HepG2 (cell line): ENCODE data around the gene COMMD4. TPM values are rescaled to one million over a fixed set of nuclear protein-coding genes. Genes with fewer than 3 reads are reported as not detected.
A peak's percentile ranks its signal among the peaks of the same experiment; 100 is the strongest.

ENCODE experiments used
- ATF2 ChIP-seq: sonication (generic); formaldehyde crosslinking; IDR thresholded peaks from 2 replicates; pipeline ENCODE4 v1.4.0; 2020; ENCODE audit warnings: missing genetic modification reagents
- EZH2 ChIP-seq: conservative IDR thresholded peaks from 2 replicates; pipeline ENCODE4 v1.6.1; 2012; ENCODE audit warnings: mild to moderate bottlenecking, low read depth, low read length, moderate library complexity
- FOXA3 ChIP-seq: IDR thresholded peaks from 2 replicates; pipeline ENCODE4 v1.6.1; 2016; ENCODE audit warnings: missing genetic modification reagents, missing compliant biosample characterization
- GTF3A ChIP-seq: sonication (generic); formaldehyde crosslinking; conservative IDR thresholded peaks from 2 replicates; pipeline ENCODE4 v1.4.0; 2020; ENCODE audit warnings: mild to moderate bottlenecking, missing genetic modification reagents
- MIER2 ChIP-seq: IDR thresholded peaks from 2 replicates; pipeline ENCODE4 v1.6.1; 2016; ENCODE audit warnings: missing biosample characterization, missing genetic modification reagents
- MNT ChIP-seq: fragments of 450-650 bp; IDR thresholded peaks from 2 replicates; pipeline ENCODE4 v1.6.1; 2016
- PAX8 ChIP-seq: sonication (generic); formaldehyde crosslinking; IDR thresholded peaks from 2 replicates; pipeline ENCODE4 v1.8.0; 2022; ENCODE audit warnings: mild to moderate bottlenecking, missing genetic modification reagents, borderline replicate concordance
- PRDM4 ChIP-seq: sonication (generic); formaldehyde crosslinking; IDR thresholded peaks from 2 replicates; pipeline ENCODE4 v1.9.0; 2021; ENCODE audit warnings: missing genetic modification reagents, borderline replicate concordance
- RARA ChIP-seq: IDR thresholded peaks from 2 replicates; pipeline ENCODE4 v1.6.1; 2016; ENCODE audit warnings: missing genetic modification reagents, missing compliant biosample characterization
- SP1 ChIP-seq, 2 experiments: fragments of 450-650 bp in 1 of 2; sonication (generic) in 1 of 2; formaldehyde crosslinking in 1 of 2; IDR thresholded peaks; 2 replicates each; pipeline versions ENCODE4 v1.4.0 to v1.6.1; 2016 to 2020; ENCODE audit warnings: missing genetic modification reagents in 1 of 2
- SRSF4 ChIP-seq: fragments of 200-400 bp; formaldehyde crosslinking; IDR thresholded peaks from one replicate; pipeline ENCODE4 v1.6.1; 2018; ENCODE audit warnings: mild to moderate bottlenecking, low read depth, low read length, moderate library complexity; ENCODE audit not compliant: poor library complexity, severe bottlenecking
- ZBTB37 ChIP-seq: sonication (generic); formaldehyde crosslinking; IDR thresholded peaks from 2 replicates; pipeline ENCODE4 v1.4.0; 2020; ENCODE audit warnings: mild to moderate bottlenecking, missing genetic modification reagents
- ZBTB49 ChIP-seq: sonication (generic); formaldehyde crosslinking; IDR thresholded peaks from 2 replicates; pipeline ENCODE4 v1.4.0; 2020; ENCODE audit warnings: missing genetic modification reagents, borderline replicate concordance
- ZC3H4 ChIP-seq: sonication (generic); formaldehyde crosslinking; IDR thresholded peaks from 2 replicates; pipeline ENCODE4 v1.4.0; 2020; ENCODE audit warnings: missing genetic modification reagents, borderline replicate concordance
- ZFP90 ChIP-seq: sonication (generic); formaldehyde crosslinking; IDR thresholded peaks from 2 replicates; pipeline ENCODE4 v1.8.0; 2022; ENCODE audit warnings: missing genetic modification reagents, mild to moderate bottlenecking, inconsistent platforms, borderline replicate concordance
- ZNF432 ChIP-seq: sonication (generic); formaldehyde crosslinking; IDR thresholded peaks from 2 replicates; pipeline ENCODE4 v1.5.0; 2020; ENCODE audit warnings: missing genetic modification reagents, mild to moderate bottlenecking, borderline replicate concordance
- ZNF776 ChIP-seq: sonication (generic); formaldehyde crosslinking; IDR thresholded peaks from 2 replicates; pipeline ENCODE4 v1.4.0; 2020; ENCODE audit warnings: mild to moderate bottlenecking, missing genetic modification reagents
- ZNF850 ChIP-seq: sonication (generic); formaldehyde crosslinking; conservative IDR thresholded peaks from 2 replicates; pipeline ENCODE4 v1.9.0; 2021; ENCODE audit warnings: mild to moderate bottlenecking, missing genetic modification reagents
- ZNF883 ChIP-seq: sonication (generic); formaldehyde crosslinking; IDR thresholded peaks from 2 replicates; pipeline ENCODE4 v1.5.1; 2020; ENCODE audit warnings: mild to moderate bottlenecking, missing genetic modification reagents; ENCODE audit errors: not compliant biosample characterization
- polyA plus RNA-seq, 8 experiments: library from polyadenylated mRNA; depleted of rRNA in 3 of 8; stranded (reverse) in 7 of 8; unstranded in 1 of 8; fragments of >200 nt; fragmentation: Illumina TruSeq in 4 of 8; extraction: Trizol in 4 of 8; gene quantifications; 2 replicates each; pipeline versions ENCODE4 v1.2.1 to v1.2.3, GENCODE V29; 2011 to 2016; ENCODE audit warnings: low read depth in 4 of 8, missing spikeins in 1 of 8, mixed read lengths in 1 of 8; ENCODE audit not compliant: insufficient read depth in 1 of 8
- total RNA-seq, 5 experiments: library from RNA; depleted of rRNA; stranded (reverse); fragments of >200 nt; fragmentation: Illumina TruSeq; extraction: Trizol; gene quantifications; 2 replicates each; pipeline ENCODE4 v1.2.3, GENCODE V29; 2016; ENCODE audit warnings: low read depth in 1 of 5

Gene COMMD4
- total and polyA plus RNA-seq, 2 of the 13 experiments (the other 11 are each of a cell fraction or from before 2014, with no cell fraction given), result 45.8 to 89.9 TPM

- TF ChIP-seq SP1 (IDR thresholded peaks at IDR 0.05) (no peak), SP1 (CRISPR knock-in tag; IDR thresholded peaks at IDR 0.05) (peak; percentile 87), ZNF776 (CRISPR knock-in tag) (peak; percentile 22; the same call in 1 of the 2 replicates), ZBTB49 (CRISPR knock-in tag) (no peak), ZNF432 (CRISPR knock-in tag) (no peak), ATF2 (peak; percentile 83), ZC3H4 (CRISPR knock-in tag) (peak; percentile 88), RARA (CRISPR knock-in tag) (peak; percentile 20; the same call in 1 of the 2 replicates), ZBTB37 (CRISPR knock-in tag) (no peak), PRDM4 (CRISPR knock-in tag) (0 out of 2 replicates have a peak, but pooled peaks have one; percentile 12), SRSF4 (no peak), FOXA3 (peak; percentile 46), EZH2 (no peak), PAX8 (peak; percentile 59; the same call in 1 of the 2 replicates), ZFP90 (no peak; the same call in 1 of the 2 replicates), MIER2 (no peak; the same call in 1 of the 2 replicates), MNT (peak; percentile 46), ZNF850 (CRISPR knock-in tag) (no peak), GTF3A (CRISPR knock-in tag) (peak; percentile 65; the same call in 1 of the 2 replicates), ZNF883 (peak; percentile 47)
Measured at GRCh38 chr15:75367913-75368688, 32.2 kb downstream of the COMMD4 start, which contains the start of gene MAN2C1 (continued).
